ENCODE results near the gene TRAM2. TPM values are rescaled to one million over a fixed set of nuclear protein-coding genes. Genes with fewer than 3 reads are reported as not detected.

Gene TRAM2
- polyA plus RNA-seq, 1 experiment = 134 TPM

DNA sequence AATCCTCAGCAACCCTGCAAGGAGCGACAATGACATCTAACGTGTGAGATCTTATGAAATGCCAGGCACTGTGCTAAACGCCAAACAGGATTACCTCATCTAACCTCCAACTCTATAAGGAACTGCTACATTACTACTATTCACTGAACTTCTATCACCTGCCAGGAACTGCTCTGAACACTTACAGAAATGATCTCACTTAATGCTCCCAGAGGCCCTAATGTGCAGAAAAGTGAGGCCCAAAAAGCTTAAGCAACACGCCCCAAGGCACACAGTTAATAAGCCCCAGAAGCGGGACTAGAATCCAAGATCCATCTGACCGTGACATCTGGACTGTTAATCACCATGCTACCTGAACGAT is 28.5 kb downstream of the TRAM2 start:
- CTCF ChIA-PET = no interaction called here
- Histone ChIP-seq H3K4me3 (ENCODE audit: low read depth, low read length) (no peak overlapping the region), H3K27me3 (ENCODE audit: control insufficient read depth, insufficient read depth, low read length) (no peaks in the 10 kb centered on the region), H3K36me3 (ENCODE audit: control insufficient read depth, insufficient read depth, low read length) (0 out of 2 replicates have a peak, but pooled peaks cover 1% of the 10 kb centered on the region)
- DNase-seq (ENCODE audit: low read depth) = no peak
- POLR2A ChIA-PET = no interaction called here
- TF ChIP-seq, protein P1, sequence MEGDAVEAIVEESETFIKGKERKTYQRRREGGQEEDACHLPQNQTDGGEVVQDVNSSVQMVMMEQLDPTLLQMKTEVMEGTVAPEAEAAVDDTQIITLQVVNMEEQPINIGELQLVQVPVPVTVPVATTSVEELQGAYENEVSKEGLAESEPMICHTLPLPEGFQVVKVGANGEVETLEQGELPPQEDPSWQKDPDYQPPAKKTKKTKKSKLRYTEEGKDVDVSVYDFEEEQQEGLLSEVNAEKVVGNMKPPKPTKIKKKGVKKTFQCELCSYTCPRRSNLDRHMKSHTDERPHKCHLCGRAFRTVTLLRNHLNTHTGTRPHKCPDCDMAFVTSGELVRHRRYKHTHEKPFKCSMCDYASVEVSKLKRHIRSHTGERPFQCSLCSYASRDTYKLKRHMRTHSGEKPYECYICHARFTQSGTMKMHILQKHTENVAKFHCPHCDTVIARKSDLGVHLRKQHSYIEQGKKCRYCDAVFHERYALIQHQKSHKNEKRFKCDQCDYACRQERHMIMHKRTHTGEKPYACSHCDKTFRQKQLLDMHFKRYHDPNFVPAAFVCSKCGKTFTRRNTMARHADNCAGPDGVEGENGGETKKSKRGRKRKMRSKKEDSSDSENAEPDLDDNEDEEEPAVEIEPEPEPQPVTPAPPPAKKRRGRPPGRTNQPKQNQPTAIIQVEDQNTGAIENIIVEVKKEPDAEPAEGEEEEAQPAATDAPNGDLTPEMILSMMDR (IDR thresholded peaks at IDR 0.05; ENCODE audit: insufficient read depth, low read depth, low read length) = no peak

DNA sequence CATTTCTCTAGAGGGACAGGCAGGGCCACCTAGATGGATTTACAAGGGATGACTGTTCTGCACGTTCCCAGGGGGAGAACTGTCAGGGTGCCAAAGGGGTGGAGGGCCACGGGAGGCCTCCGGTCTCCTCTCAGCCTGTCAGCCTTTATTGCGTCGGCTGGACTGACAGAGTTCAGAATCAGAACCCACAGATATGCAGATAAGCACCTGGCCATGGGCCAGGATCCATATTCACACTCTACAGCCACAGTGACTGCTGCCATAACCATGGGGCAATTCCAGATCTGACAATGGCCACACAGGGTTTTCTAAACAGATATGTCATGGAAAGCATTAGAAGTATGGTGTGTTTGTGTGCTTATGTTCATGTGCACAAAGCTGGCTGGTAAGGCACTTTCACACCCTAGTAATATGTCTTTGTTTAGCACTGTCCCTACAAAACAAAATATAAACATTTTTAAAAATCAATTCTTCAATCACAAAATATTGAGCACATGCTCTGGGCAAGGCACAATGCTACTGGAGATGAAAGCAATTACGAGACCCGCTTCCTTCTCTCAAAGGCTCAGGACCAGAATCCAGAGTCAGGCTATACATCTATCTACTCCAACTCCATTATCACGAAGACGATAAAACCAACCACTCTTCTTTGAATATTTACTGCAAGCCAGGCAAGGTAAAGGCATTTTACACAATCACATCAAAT is 29.1 kb downstream of the TRAM2 start:
- Histone ChIP-seq H3K36me3 (ENCODE audit: control insufficient read depth, insufficient read depth, low read length) (0 out of 2 replicates have a peak, but pooled peaks cover 1% of the 10 kb centered on the region), H3K4me3 (ENCODE audit: low read depth, low read length) (no peak overlapping the region), H3K27me3 (ENCODE audit: control insufficient read depth, insufficient read depth, low read length) (no peaks in the 10 kb centered on the region)
- TF ChIP-seq, protein P1 (IDR thresholded peaks at IDR 0.05; ENCODE audit: insufficient read depth, low read depth, low read length) = no peak
- POLR2A ChIA-PET = no interaction called here
- CTCF ChIA-PET = interaction anchor here (1.1 kb wide), 1 partner anchor 131 kb away, joined by 5 read pairs; no protein-coding TSS in a partner anchor
- DNase-seq (ENCODE audit: low read depth) = no peak

DNA sequence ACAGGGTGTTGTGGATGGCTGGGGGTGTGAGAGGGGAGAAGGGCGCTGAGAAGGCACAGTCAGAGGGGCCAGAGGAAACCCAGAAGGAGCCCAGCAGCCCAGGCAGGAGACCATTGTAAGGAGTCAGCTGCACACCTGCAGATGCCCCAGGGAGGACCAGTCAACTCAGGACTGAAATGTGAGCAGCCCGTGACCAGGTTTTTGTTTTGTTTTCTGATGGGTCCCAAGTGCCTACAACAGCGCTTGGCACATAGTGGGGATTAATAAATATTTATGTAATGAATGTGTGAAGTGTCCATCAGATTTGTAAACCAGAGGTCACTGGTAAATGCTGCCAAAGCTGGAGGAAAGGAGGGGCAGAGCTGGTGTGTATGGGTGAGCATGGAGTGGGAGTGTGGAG is 30.2 kb downstream of the TRAM2 start:
- H3K36me3 ChIP-seq (ENCODE audit: control insufficient read depth, insufficient read depth, low read length) = 0 out of 2 replicates have a peak, but pooled peaks cover 1% of the 10 kb centered on the region
- TF ChIP-seq, protein P1 (IDR thresholded peaks at IDR 0.05; ENCODE audit: insufficient read depth, low read depth, low read length) = no peak
- CTCF ChIA-PET = interaction anchor here (0.8 to 1.1 kb wide), 2 partner anchors 30 to 130 kb away, joined by 3 to 5 read pairs; no protein-coding TSS in a partner anchor
- POLR2A ChIA-PET = interaction anchor here (0.6 kb wide), 1 partner anchor 53 kb away, joined by 4 read pairs; no protein-coding TSS in a partner anchor
- H3K27me3 ChIP-seq (ENCODE audit: control insufficient read depth, insufficient read depth, low read length) = no peaks in the 10 kb centered on the region
- no peak overlapping the region for H3K4me3 ChIP-seq (ENCODE audit: low read depth, low read length)
- DNase-seq (ENCODE audit: low read depth) = no peak

DNA sequence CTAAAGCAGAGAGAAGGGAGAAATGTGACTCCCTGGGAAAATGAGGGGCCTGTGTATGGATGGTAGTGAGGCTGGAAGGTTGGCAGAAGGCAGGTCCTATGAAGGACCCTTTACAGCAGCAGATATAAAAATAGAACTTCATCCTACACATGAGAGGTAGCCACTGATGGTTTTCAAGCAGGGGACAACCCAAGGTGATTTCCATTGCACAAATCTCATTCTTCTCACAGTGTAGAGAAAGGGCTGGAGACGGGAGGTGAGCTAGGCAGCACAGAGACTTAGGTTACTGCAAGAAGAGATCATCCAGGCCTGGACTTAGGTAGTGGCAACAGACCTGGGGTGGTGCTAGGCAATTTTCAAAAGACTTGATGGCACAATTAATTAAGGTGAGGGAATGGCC is 30.7 kb downstream of the TRAM2 start:
- Histone ChIP-seq H3K27me3 (ENCODE audit: control insufficient read depth, insufficient read depth, low read length) (no peaks in the 10 kb centered on the region), H3K4me3 (ENCODE audit: low read depth, low read length) (no peak overlapping the region), H3K36me3 (ENCODE audit: control insufficient read depth, insufficient read depth, low read length) (0 out of 2 replicates have a peak, but pooled peaks cover 1% of the 10 kb centered on the region)
- TF ChIP-seq, protein P1 (IDR thresholded peaks at IDR 0.05; ENCODE audit: insufficient read depth, low read depth, low read length) = no peak
- POLR2A ChIA-PET = no interaction called here
- CTCF ChIA-PET = interaction anchor here (2.0 kb wide), 1 partner anchor 30 kb away, joined by 5 read pairs; the partner anchor contains the start of gene TRAM2
- no peak for DNase-seq (ENCODE audit: low read depth)

DNA sequence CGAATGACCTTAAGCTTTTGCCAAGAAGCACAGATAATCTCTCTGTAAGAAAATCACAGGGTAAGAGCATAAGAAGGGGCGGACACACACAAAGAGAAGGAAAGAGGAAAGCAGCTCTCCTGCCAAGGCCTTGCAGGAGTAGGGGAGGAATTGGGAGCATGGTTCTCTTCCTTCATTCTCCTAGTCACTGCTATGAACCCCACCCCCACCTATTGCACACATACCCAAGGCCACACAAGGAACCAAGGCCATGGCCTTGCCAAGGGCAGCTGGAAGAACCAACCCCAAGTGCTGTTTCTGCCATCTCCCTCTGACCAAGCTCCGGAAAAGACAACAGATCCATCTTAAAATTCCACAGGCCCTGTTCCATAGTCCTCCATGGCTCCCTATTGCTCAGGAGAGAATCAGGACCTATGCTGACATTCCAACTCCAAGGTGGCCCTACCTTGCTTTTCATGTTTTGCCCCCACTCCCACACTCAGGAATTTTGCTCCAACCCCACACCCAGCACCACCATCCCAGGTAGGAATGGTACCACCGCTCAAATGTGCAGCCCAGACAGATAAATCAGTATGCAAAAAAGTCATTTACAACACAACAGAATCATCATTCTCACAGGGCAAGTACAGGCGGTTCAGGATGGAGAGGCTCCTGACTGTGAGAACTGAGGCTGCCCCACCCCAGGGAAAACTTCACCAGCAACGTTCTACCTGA is 31.3 kb downstream of the TRAM2 start:
- Histone ChIP-seq H3K36me3 (ENCODE audit: control insufficient read depth, insufficient read depth, low read length) (0 out of 2 replicates have a peak, but pooled peaks cover 1% of the 10 kb centered on the region), H3K4me3 (ENCODE audit: low read depth, low read length) (no peak overlapping the region), H3K27me3 (ENCODE audit: control insufficient read depth, insufficient read depth, low read length) (no peaks in the 10 kb centered on the region)
- TF ChIP-seq, protein P1 (IDR thresholded peaks at IDR 0.05; ENCODE audit: insufficient read depth, low read depth, low read length) = no peak
- ChIA-PET POLR2A (no interaction called here), CTCF (interaction anchor here (0.6 to 2.0 kb wide), 4 partner anchors 29 to 184 kb away, joined by 3 to 5 read pairs (median 4); partner anchors contain the start of gene TRAM2)
- no peak for DNase-seq (ENCODE audit: low read depth)

Data from BJ (cell line).